GM12878 (cell line): Measurements from ENCODE around the gene EYA4. TPM values are rescaled to one million over a fixed set of nuclear protein-coding genes. Genes with fewer than 3 reads are reported as not detected.
A peak's percentile ranks its signal among the peaks of the same experiment; 100 is the strongest.

ENCODE experiments used
- ATAC-seq: fragments of 200-7000 bp; cut with Tn5 transposase; 3 replicates; pipeline ENCODE4 v1.9.1; 2020; ENCODE audit warnings: mild to moderate bottlenecking, moderate library complexity
- BruUV-seq: library from RNA; stranded (reverse); fragments of 400-500 nt; replicated peaks from 2 replicates; lab custom pipeline; 2021; lab: Mats Ljungman, UMichigan
- CTCF ChIA-PET: fragments of 300-600 bp; sonication (Branson Sonifier 250); formaldehyde crosslinking; extraction: SDS; loops from one replicate; lab custom pipeline; 2021; ENCODE audit warnings: inconsistent platforms; lab: Yijun Ruan, JAX
- POLR2A ChIA-PET: fragments of 350-600 bp; formaldehyde crosslinking; extraction: SDS; loops from one replicate; lab custom pipeline; 2021; ENCODE audit warnings: inconsistent platforms; lab: Charles Lee
- RAD21 ChIA-PET: fragments of 300-600 bp; sonication (Branson Sonifier 250); formaldehyde crosslinking; loops from one replicate; lab custom pipeline; 2023; ENCODE audit warnings: antibody characterized with exemption; ENCODE audit not compliant: unreplicated experiment; lab: Charles Lee
- SMC1A ChIA-PET: fragments of 300-600 bp; sonication (Branson Sonifier 250); formaldehyde crosslinking; loops from one replicate; lab custom pipeline; 2023; ENCODE audit not compliant: unreplicated experiment, uncharacterized antibody; lab: Charles Lee
- DNase-seq: peaks from one replicate; pipeline ENCODE4 v3.0.0-alpha.2; 2011; ENCODE audit warnings: low read depth, low spot score
- FAIRE-seq: peaks from 3 replicates; lab custom pipeline; 2011; peaks lifted over from hg19 to GRCh38; lab: Jason Lieb, UNC
- H2AFZ ChIP-seq: 2 replicates; pipeline ENCODE4 v1.6.0; 2011; ENCODE audit warnings: low read depth, low read length, control low read depth; ENCODE audit not compliant: control insufficient read depth
- H3K27ac ChIP-seq: 2 replicates; pipeline ENCODE4 v1.5.1; 2011; ENCODE audit warnings: control low read depth; ENCODE audit not compliant: control insufficient read depth, insufficient read depth
- H3K27me3 ChIP-seq, 2 experiments: replicated peaks in 1 of 2; 2 replicates each; pipeline versions ENCODE4 v1.6.0 to v1.6.1; 2011; ENCODE audit warnings: low read length in 1 of 2; ENCODE audit not compliant: control insufficient read depth in 2 of 2, insufficient read depth in 2 of 2
- H3K36me3 ChIP-seq, 2 experiments: 2 replicates each; pipeline ENCODE4 v1.5.1; 2011; ENCODE audit warnings: low read length in 1 of 2; ENCODE audit not compliant: control insufficient read depth in 2 of 2, insufficient read depth in 2 of 2
- H3K4me1 ChIP-seq: 2 replicates; pipeline ENCODE4 v1.6.1; 2011; ENCODE audit warnings: mild to moderate bottlenecking, low read length, moderate library complexity, mixed read lengths; ENCODE audit not compliant: control insufficient read depth, insufficient read depth
- H3K4me2 ChIP-seq: 2 replicates; pipeline ENCODE4 v1.6.0; 2011; ENCODE audit warnings: control low read depth; ENCODE audit not compliant: control insufficient read depth, insufficient read depth
- H3K4me3 ChIP-seq: fragments of 200-600 bp; sonication (generic); 2 replicates; pipeline ENCODE4 v1.5.1; 2016
- H3K79me2 ChIP-seq: 2 replicates; pipeline ENCODE4 v1.6.0; 2011; ENCODE audit warnings: low read length; ENCODE audit not compliant: control insufficient read depth, insufficient read depth
- H3K9ac ChIP-seq: 2 replicates; pipeline ENCODE4 v1.8.0; 2011; ENCODE audit warnings: low read length, control low read depth, mixed read lengths; ENCODE audit not compliant: control insufficient read depth, insufficient read depth
- H3K9me3 ChIP-seq: replicated peaks from 3 replicates; pipeline ENCODE4 v1.5.1; 2011; ENCODE audit warnings: mild to moderate bottlenecking, low read length; ENCODE audit not compliant: control insufficient read depth, insufficient read depth
- H4K20me1 ChIP-seq: 2 replicates; pipeline ENCODE4 v1.6.0; 2011; ENCODE audit not compliant: control insufficient read depth, insufficient read depth
- ATF2 ChIP-seq: IDR thresholded peaks from 2 replicates; pipeline ENCODE4 v1.6.1; 2012; ENCODE audit warnings: low read length, inconsistent platforms
- CREM ChIP-seq: IDR thresholded peaks from 2 replicates; pipeline ENCODE4 v1.6.1; 2014; ENCODE audit warnings: antibody characterized with exemption, low read depth
- EED ChIP-seq: sonication (generic); IDR thresholded peaks from 2 replicates; pipeline ENCODE4 v1.6.1; 2016; ENCODE audit warnings: antibody characterized with exemption, low read depth
- EGR1 ChIP-seq, 2 experiments: IDR thresholded peaks; 1 replicate in 1 of 2; 2 replicates in 1 of 2; pipeline ENCODE4 v1.6.1; 2011 to 2012; ENCODE audit warnings: low read depth in 2 of 2, low read length in 2 of 2, borderline replicate concordance in 1 of 2, mild to moderate bottlenecking in 1 of 2, moderate library complexity in 1 of 2
- EZH2 ChIP-seq: IDR thresholded peaks from 2 replicates; pipeline ENCODE4 v1.6.1; 2012; ENCODE audit warnings: low read depth, mild to moderate bottlenecking, control low read depth, inconsistent platforms, low read length, borderline replicate concordance; ENCODE audit not compliant: control insufficient read depth
- HDAC6 ChIP-seq: fragments of 200-600 bp; sonication (generic); IDR thresholded peaks from one replicate; pipeline ENCODE4 v1.8.0; 2017; ENCODE audit warnings: antibody characterized with exemption; ENCODE audit not compliant: unreplicated experiment
- NFYB ChIP-seq: IDR thresholded peaks from 2 replicates; pipeline ENCODE4 v1.6.1; 2011; ENCODE audit warnings: low read depth, mild to moderate bottlenecking, low read length, improper control_type of control experiment, moderate library complexity; ENCODE audit not compliant: insufficient read depth
- POLR2AphosphoS5 ChIP-seq: IDR thresholded peaks from 2 replicates; pipeline ENCODE4 v1.6.1; 2011; ENCODE audit warnings: mild to moderate bottlenecking, low read length, inconsistent platforms
- SP1 ChIP-seq: IDR thresholded peaks from one replicate; pipeline ENCODE4 v1.6.1; 2011; ENCODE audit warnings: low read depth, low read length
- YBX1 ChIP-seq: fragments of 450-650 bp; IDR thresholded peaks from 2 replicates; pipeline ENCODE4 v1.6.1; 2016; ENCODE audit warnings: antibody characterized with exemption
- WGBS: methylation state at CpG from one replicate; pipeline ENCODE4 v1.1.6; 2016; ENCODE audit warnings: low lambda C conversion rate; ENCODE audit not compliant: insufficient replicate concordance, insufficient coverage; ENCODE audit errors: missing lambda C conversion rate; 5-methylcytosine and 5-hydroxymethylcytosine counted together
- in situ Hi-C: fragments of 300-500 bp; cut with MboI; formaldehyde crosslinking; loops from 9 replicates; pipeline ENCODE4 v1.14.3; 2018; ENCODE audit warnings: mixed read lengths
- intact Hi-C: fragments of 100-400 bp; cut with micrococcal nuclease; formaldehyde crosslinking; loops from one replicate; pipeline ENCODE4 v1.14.2; 2022; ENCODE audit not compliant: unreplicated experiment
- polyA plus RNA-seq, 11 experiments: library from polyadenylated mRNA; depleted of rRNA in 4 of 11; unstranded in 6 of 11; stranded (reverse) in 5 of 11; fragments of >200 nt; fragmentation: Nextera tagmentation in 4 of 11; fragmentation: Illumina TruSeq in 1 of 11; extraction: Ambion mirVana in 4 of 11; extraction: Trizol in 1 of 11; gene quantifications; 1 replicate in 1 of 11; 2 replicates in 10 of 11; pipeline versions ENCODE4 v1.2.1 to v1.2.3, GENCODE V29; 2011 to 2016; ENCODE audit warnings: inconsistent platforms in 2 of 11, missing spikeins in 2 of 11, low read depth in 1 of 11
- total RNA-seq, 4 experiments: library from RNA; depleted of rRNA in 3 of 4; stranded (reverse); fragments of >200 nt in 3 of 4; fragmentation: Illumina TruSeq in 1 of 4; extraction: Trizol in 1 of 4; gene quantifications; 2 replicates each; pipeline versions ENCODE4 v1.2.1 to v1.2.3, GENCODE V29; 2013 to 2021

The EYA4 gene
- total and polyA plus RNA-seq, 10 of the 15 experiments (the other 5 are each of a cell fraction or from before 2014, with no cell fraction given), result 0.02 TPM; not detected in 9

DNA sequence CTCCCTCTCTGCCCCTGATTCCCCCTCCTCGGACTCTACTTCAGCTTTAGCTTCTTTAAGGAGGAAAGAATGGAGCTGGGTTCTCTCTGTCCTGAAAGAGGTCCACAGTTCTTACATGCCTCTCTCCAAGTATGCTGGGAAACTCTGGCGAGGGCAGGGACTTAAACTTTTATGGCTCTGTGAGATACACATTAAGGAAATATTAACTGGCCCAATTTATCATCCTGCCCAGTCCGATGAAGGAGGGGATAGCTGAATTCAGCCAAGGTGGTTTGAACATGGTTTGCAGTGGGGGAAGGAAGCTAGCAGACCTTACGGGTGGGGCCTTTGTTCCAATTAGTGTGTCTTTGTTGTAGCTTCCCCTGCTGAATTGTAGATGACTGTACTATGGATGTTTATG lies 121.7 kb downstream of the EYA4 start:
- Histone ChIP-seq H3K79me2 (no peaks in the 10 kb centered on the region), H2AFZ (peak overlapping the region; percentile 7; the same call in 1 of the 2 replicates), H3K4me1 (no peaks in the 10 kb centered on the region), H4K20me1 (no peaks in the 10 kb centered on the region), H3K27me3 (no peaks in the 10 kb centered on the region), H3K9ac (no peak overlapping the region), H3K9me3 (no peaks in the 10 kb centered on the region), H3K36me3 (no peaks in the 10 kb centered on the region), H3K27ac (no peak overlapping the region), H3K4me2 (no peak overlapping the region; the same call in 1 of the 2 replicates), H3K4me3 (no peak overlapping the region)
- ATAC-seq (no peak), FAIRE-seq (no peak), DNase-seq (no peak)
- WGBS, result 39% methylated on average over 4 of the region's 4 CpGs
- BruUV-seq, result no TSS peak
- POLR2A ChIA-PET, result no interaction called here
- SMC1A ChIA-PET, result no interaction called here
- RAD21 ChIA-PET, result no interaction called here
- in situ Hi-C loops (no loop called here), intact Hi-C loops (no loop called here)
- TF ChIP-seq CREM (no peak), YBX1 (no peak), HDAC6 (no peak)
- CTCF ChIA-PET, result no interaction called here

DNA sequence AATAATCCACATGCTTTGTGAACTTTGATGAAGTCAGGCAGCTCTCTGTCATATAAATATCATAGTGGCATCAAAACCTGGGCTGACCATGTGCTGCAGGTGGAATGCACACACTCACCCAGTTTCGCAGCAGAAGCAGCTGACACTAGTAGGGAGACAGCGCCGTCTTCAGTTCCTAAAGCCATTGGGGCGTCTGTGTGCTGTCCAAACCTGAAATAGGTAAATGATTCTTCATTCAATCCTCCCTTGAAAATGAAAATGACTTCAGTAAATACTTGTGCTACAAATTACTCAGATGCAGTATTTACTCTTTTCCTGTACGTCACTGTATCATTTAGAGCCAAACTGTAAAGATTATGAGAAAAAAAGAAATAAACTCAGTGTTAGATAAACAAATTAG lies 127.5 kb downstream of the EYA4 start:
- BruUV-seq, result no TSS peak
- H3K4me2 ChIP-seq, result no peak overlapping the region
- ATAC-seq, result no peak
- 24% methylated on average over 5 of the region's 5 CpGs for WGBS
- H3K4me3 ChIP-seq, result no peak overlapping the region
- intact Hi-C loops (no loop called here), in situ Hi-C loops (no loop called here)
- no peaks in the 10 kb centered on the region for H3K36me3 ChIP-seq
- no peak for FAIRE-seq
- no peak overlapping the region for H3K9ac ChIP-seq
- DNase-seq, result no peak
- ChIA-PET CTCF (no interaction called here), POLR2A (no interaction called here), RAD21 (no interaction called here), SMC1A (interaction anchor here (0.7 kb wide), 1 partner anchor 254 kb away, joined by 3 read pairs; no protein-coding TSS in a partner anchor)
- no peak overlapping the region for H3K27ac ChIP-seq
- H3K79me2 ChIP-seq, result no peaks in the 10 kb centered on the region
- no peaks in the 10 kb centered on the region for H3K27me3 ChIP-seq
- no peaks in the 10 kb centered on the region for H3K9me3 ChIP-seq
- no peak for TF ChIP-seq SP1
- no peak for TF ChIP-seq ATF2
- TF ChIP-seq POLR2AphosphoS5, result no peak
- TF ChIP-seq EED, result no peak
- no peak for TF ChIP-seq EZH2
- TF ChIP-seq NFYB, result no peak
- no peak for TF ChIP-seq EGR1 (IDR thresholded peaks at IDR 0.05; ENCODE audit: borderline replicate concordance in 1 of 2, low read depth in 2 of 2, low read length in 2 of 2)
- no peaks in the 10 kb centered on the region for H4K20me1 ChIP-seq
- no peaks in the 10 kb centered on the region for H3K4me1 ChIP-seq
- no peak overlapping the region for H2AFZ ChIP-seq
